GM20000 (cell line): ENCODE data around the gene EIF2A.

ENCODE experiments used
- DNase-seq: peaks from one replicate; pipeline ENCODE4 v3.0.0; 2012; ENCODE audit warnings: low spot score
- CTCF ChIP-seq: IDR thresholded peaks from 2 replicates; pipeline ENCODE4 v1.5.1; 2012; ENCODE audit warnings: mild to moderate bottlenecking, control low read depth; ENCODE audit errors: extremely low read depth, missing control alignments

The EIF2A gene

GRCh38 chr3:150528354-150528797 lies 18.2 kb upstream of the EIF2A start:
- TF ChIP-seq CTCF: no peak
- peak; percentile 28 for DNase-seq

- TF ChIP-seq CTCF: no peak
- DNase-seq: no peak
Observed at GRCh38 chr3:150531775-150532174, 14.8 kb upstream of the EIF2A start.

- DNase-seq: no peak
- no peak for TF ChIP-seq CTCF
Observed at GRCh38 chr3:150535204-150535603, 11.4 kb upstream of the EIF2A start.

GRCh38 chr3:150538324-150539208 lies 8.0 kb upstream of the EIF2A start:
- no peak for DNase-seq
- no peak for TF ChIP-seq CTCF

- DNase-seq: no peak
- no peak for TF ChIP-seq CTCF
Observed at GRCh38 chr3:150540297-150540696, 6.3 kb upstream of the EIF2A start.

GRCh38 chr3:150540991-150541390 lies 5.6 kb upstream of the EIF2A start:
- TF ChIP-seq CTCF: no peak
- no peak for DNase-seq

- no peak for DNase-seq
- no peak for TF ChIP-seq CTCF
Observed at GRCh38 chr3:150543128-150543527, 3.5 kb upstream of the EIF2A start.
